ENCODE data around the gene SORCS2.

DNA sequence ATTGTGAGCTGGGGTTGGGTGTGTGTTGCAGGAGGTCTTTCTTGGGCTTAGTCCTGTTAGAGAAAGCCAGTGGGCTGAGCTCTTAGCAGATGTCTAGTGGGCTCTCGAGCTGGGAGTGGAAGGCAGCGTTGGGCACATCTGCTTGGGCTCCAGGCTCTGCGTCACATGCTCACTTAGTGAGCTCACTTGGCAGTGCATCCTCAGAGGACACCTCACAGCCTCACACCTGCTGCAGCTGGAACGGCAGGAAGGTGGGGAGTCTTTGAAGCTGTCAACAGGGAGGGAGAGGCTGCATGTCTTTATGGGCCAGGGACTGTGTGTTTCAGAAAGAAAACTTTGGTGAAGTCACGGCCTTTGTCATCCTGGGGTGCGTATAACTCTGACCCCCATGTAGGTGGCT, 160.1 kb downstream of the SORCS2 start:
- TF ChIP-seq POLR2A (IDR thresholded peaks at IDR 0.05) (no peak), EP300 (IDR thresholded peaks at IDR 0.05; ENCODE audit: low read depth) (no peak)
- TF ChIP-seq, protein P1, sequence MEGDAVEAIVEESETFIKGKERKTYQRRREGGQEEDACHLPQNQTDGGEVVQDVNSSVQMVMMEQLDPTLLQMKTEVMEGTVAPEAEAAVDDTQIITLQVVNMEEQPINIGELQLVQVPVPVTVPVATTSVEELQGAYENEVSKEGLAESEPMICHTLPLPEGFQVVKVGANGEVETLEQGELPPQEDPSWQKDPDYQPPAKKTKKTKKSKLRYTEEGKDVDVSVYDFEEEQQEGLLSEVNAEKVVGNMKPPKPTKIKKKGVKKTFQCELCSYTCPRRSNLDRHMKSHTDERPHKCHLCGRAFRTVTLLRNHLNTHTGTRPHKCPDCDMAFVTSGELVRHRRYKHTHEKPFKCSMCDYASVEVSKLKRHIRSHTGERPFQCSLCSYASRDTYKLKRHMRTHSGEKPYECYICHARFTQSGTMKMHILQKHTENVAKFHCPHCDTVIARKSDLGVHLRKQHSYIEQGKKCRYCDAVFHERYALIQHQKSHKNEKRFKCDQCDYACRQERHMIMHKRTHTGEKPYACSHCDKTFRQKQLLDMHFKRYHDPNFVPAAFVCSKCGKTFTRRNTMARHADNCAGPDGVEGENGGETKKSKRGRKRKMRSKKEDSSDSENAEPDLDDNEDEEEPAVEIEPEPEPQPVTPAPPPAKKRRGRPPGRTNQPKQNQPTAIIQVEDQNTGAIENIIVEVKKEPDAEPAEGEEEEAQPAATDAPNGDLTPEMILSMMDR (IDR thresholded peaks at IDR 0.05): no peak
